HG03571 (cell line): ENCODE results near the gene KCNJ11.

Experiments
- ATAC-seq: cut with Tn5 transposase; IDR thresholded peaks from one replicate; pipeline ENCODE4 v1.9.1; 2021; ENCODE audit not compliant: unreplicated experiment

Gene KCNJ11

GRCh38 chr11:17369094-17369493 is 19.4 kb downstream of the KCNJ11 start:
- no peak for ATAC-seq

GRCh38 chr11:17368551-17368950 is 19.9 kb downstream of the KCNJ11 start:
- ATAC-seq: no peak

GRCh38 chr11:17366495-17366894 is 22.0 kb downstream of the KCNJ11 start:
- no peak for ATAC-seq

GRCh38 chr11:17354601-17354991 is 33.9 kb downstream of the KCNJ11 start:
- ATAC-seq: no peak

- no peak for ATAC-seq
These were observed 34.4 kb downstream of the KCNJ11 start for GRCh38 chr11:17353821-17354600.

GRCh38 chr11:17352950-17353820 is 35.3 kb downstream of the KCNJ11 start:
- peak; percentile 39 for ATAC-seq

- ATAC-seq: no peak
These were observed 36.8 kb downstream of the KCNJ11 start, which contains the start of gene NCR3LG1 for GRCh38 chr11:17351510-17352176. NCR3LG1 (plus strand) TSS chr11:17351800; CDS start chr11:17351970, 170 bp downstream.

GRCh38 chr11:17351172-17351509 is 37.3 kb downstream of the KCNJ11 start:
- no peak for ATAC-seq

- no peak for ATAC-seq
These were observed 37.8 kb downstream of the KCNJ11 start for GRCh38 chr11:17350455-17351171.

- ATAC-seq: no peak
These were observed 40.8 kb downstream of the KCNJ11 start for GRCh38 chr11:17347676-17348075.

- ATAC-seq: no peak
These were observed 44.6 kb downstream of the KCNJ11 start for GRCh38 chr11:17343907-17344306.

- ATAC-seq: no peak
These were observed 45.2 kb downstream of the KCNJ11 start for GRCh38 chr11:17343257-17343656.
